Measurements from ENCODE around the gene ANKRD63. TPM values are rescaled to one million over a fixed set of nuclear protein-coding genes. Genes with fewer than 3 reads are reported as not detected.

ANKRD63 gene
- 0.21 to 0.67 TPM (median 0.35 TPM) in 4 of 5 replicates, not detected in the other for total RNA-seq (2022; extraction: Qiagen RNA extraction; ENCODE audit: low read depth)

GRCh38 chr15:40282869-40283614 is at the start of gene ANKRD63:
Gene ANKRD63, minus strand, starts transcription at chr15:40283064. Its CDS starts 478 bp downstream, at chr15:40282586.

GRCh38 chr15:40323239-40323952 is 40.5 kb upstream of the ANKRD63 start, which contains the start of gene INAFM2:
Gene INAFM2, plus strand, starts transcription at chr15:40323692. Its CDS starts 364 bp downstream, at chr15:40324056.

GRCh38 chr15:40307421-40308211 is 24.8 kb upstream of the ANKRD63 start, which contains the start of gene PLCB2:
Gene PLCB2, minus strand, starts transcription at chr15:40307935. Its CDS starts 263 bp downstream, at chr15:40307672.

GRCh38 chr15:40238532-40239403 is 44.1 kb downstream of the ANKRD63 start, which contains the start of gene PAK6:
Gene PAK6, plus strand, starts transcription at chr15:40239063. Its CDS starts 25,723 bp downstream, at chr15:40264786.

Other genes starting within 250 kb of the ANKRD63 start
- gene SRP14, start 243.9 kb downstream of the ANKRD63 start, total RNA-seq (2022; extraction: Qiagen RNA extraction; ENCODE audit: low read depth) = 252 to 284 TPM (median 254 TPM) in 5 replicates
- gene BMF, start 174.2 kb downstream of the ANKRD63 start, total RNA-seq (2022; extraction: Qiagen RNA extraction; ENCODE audit: low read depth) = 0.87 to 1.6 TPM (median 1.1 TPM) in 5 replicates
- 26.5 to 37.3 TPM (median 28.9 TPM) in 5 replicates for gene BUB1B, start 122.0 kb downstream of the ANKRD63 start, total RNA-seq (2022; extraction: Qiagen RNA extraction; ENCODE audit: low read depth)
- 0.09 to 0.38 TPM (median 0.29 TPM) in 5 replicates for gene PAK6, start 44.0 kb downstream of the ANKRD63 start, total RNA-seq (2022; extraction: Qiagen RNA extraction; ENCODE audit: low read depth)
- 0.55 to 1.2 TPM (median 1.1 TPM) in 5 replicates for gene PLCB2, start 24.9 kb upstream of the ANKRD63 start, total RNA-seq (2022; extraction: Qiagen RNA extraction; ENCODE audit: low read depth)
- gene INAFM2, start 40.6 kb upstream of the ANKRD63 start, total RNA-seq (2022; extraction: Qiagen RNA extraction; ENCODE audit: low read depth) = 4.1 to 8.1 TPM (median 5.3 TPM) in 5 replicates
- 17.9 to 24.7 TPM (median 19.2 TPM) in 5 replicates for gene CCDC9B, start 57.9 kb upstream of the ANKRD63 start, total RNA-seq (2022; extraction: Qiagen RNA extraction; ENCODE audit: low read depth)
- gene PHGR1, start 68.0 kb upstream of the ANKRD63 start, total RNA-seq (2022; extraction: Qiagen RNA extraction; ENCODE audit: low read depth) = not detected in 5 replicates
- gene DISP2, start 75.2 kb upstream of the ANKRD63 start, total RNA-seq (2022; extraction: Qiagen RNA extraction; ENCODE audit: low read depth) = 0.25 to 3.3 TPM (median 1.6 TPM) in 5 replicates
- gene KNSTRN, start 99.7 kb upstream of the ANKRD63 start, total RNA-seq (2022; extraction: Qiagen RNA extraction; ENCODE audit: low read depth) = 43.5 to 65.7 TPM (median 44.9 TPM) in 5 replicates
- gene IVD, start 122.7 kb upstream of the ANKRD63 start, total RNA-seq (2022; extraction: Qiagen RNA extraction; ENCODE audit: low read depth) = 8.7 to 13.0 TPM (median 11.9 TPM) in 5 replicates
- gene BAHD1, start 157.9 kb upstream of the ANKRD63 start, total RNA-seq (2022; extraction: Qiagen RNA extraction; ENCODE audit: low read depth) = 9.1 to 12.4 TPM (median 11.5 TPM) in 5 replicates
- gene CHST14, start 187.9 kb upstream of the ANKRD63 start, total RNA-seq (2022; extraction: Qiagen RNA extraction; ENCODE audit: low read depth) = 13.0 to 21.4 TPM (median 18.1 TPM) in 5 replicates